Activated T-helper 17 cell treated with anti-CD3 and anti-CD28 coated beads, Interleukin-2, amount 50 U/mL, for 72 hours (primary cell): ENCODE measurements around the gene FNBP1. TPM values are rescaled to one million over a fixed set of nuclear protein-coding genes. Genes with fewer than 3 reads are reported as not detected.

Source experiments
- ATAC-seq: fragments of 150-1000 bp; cut with Tn5 transposase; replicated peaks from 2 replicates; pipeline ENCODE4 v1.10.0; 2021; ENCODE audit warnings: mild to moderate bottlenecking, moderate library complexity
- H3K27ac Mint-ChIP-seq: one replicate; pipeline ENCODE4 v1.8.0; 2022; ENCODE audit warnings: mixed read lengths
- H3K27me3 Mint-ChIP-seq: one replicate; pipeline ENCODE4 v1.8.0; 2022; ENCODE audit warnings: mixed read lengths
- H3K36me3 Mint-ChIP-seq: one replicate; pipeline ENCODE4 v1.8.0; 2022; ENCODE audit warnings: low read depth, mild to moderate bottlenecking, mixed read lengths
- H3K4me1 Mint-ChIP-seq: one replicate; pipeline ENCODE4 v1.8.0; 2022; ENCODE audit warnings: mixed read lengths
- H3K4me3 Mint-ChIP-seq: one replicate; pipeline ENCODE4 v1.8.0; 2022; ENCODE audit warnings: mild to moderate bottlenecking, mixed read lengths
- H3K9me3 Mint-ChIP-seq: one replicate; pipeline ENCODE4 v1.8.0; 2022; ENCODE audit warnings: mixed read lengths
- total RNA-seq, 2 donors: library from RNA; stranded (reverse); gene quantifications; one replicate each; pipeline ENCODE4 v1.2.3, GENCODE V29; 2022

Gene FNBP1
- total RNA-seq, 2 donors from 2014 or later = 173 to 492 TPM

- H3K4me1 Mint-ChIP-seq = peaks cover 31% of the 10 kb centered on the region
- H3K9me3 Mint-ChIP-seq = no peaks in the 10 kb centered on the region
- peak overlapping the region; percentile 71 for H3K4me3 Mint-ChIP-seq
- ATAC-seq = peak; percentile 45
- H3K27me3 Mint-ChIP-seq = no peaks in the 10 kb centered on the region
- H3K27ac Mint-ChIP-seq = peak overlapping the region; percentile 85
- H3K36me3 Mint-ChIP-seq = peaks cover 99% of the 10 kb centered on the region
These were observed 110.5 kb downstream of the FNBP1 start for GRCh38 chr9:129932303-129933151.

GRCh38 chr9:129930743-129931142 is 112.2 kb downstream of the FNBP1 start:
- peak overlapping the region; percentile 72 for H3K27ac Mint-ChIP-seq
- ATAC-seq = no peak
- H3K9me3 Mint-ChIP-seq = no peaks in the 10 kb centered on the region
- H3K36me3 Mint-ChIP-seq = peaks cover 99% of the 10 kb centered on the region
- peaks cover 31% of the 10 kb centered on the region for H3K4me1 Mint-ChIP-seq
- peak overlapping the region; percentile 39 for H3K4me3 Mint-ChIP-seq
- H3K27me3 Mint-ChIP-seq = no peaks in the 10 kb centered on the region

- no peaks in the 10 kb centered on the region for H3K9me3 Mint-ChIP-seq
- ATAC-seq = peak; percentile 59
- peaks cover 31% of the 10 kb centered on the region for H3K4me1 Mint-ChIP-seq
- H3K27ac Mint-ChIP-seq = peak overlapping the region; percentile 72
- peak overlapping the region; percentile 39 for H3K4me3 Mint-ChIP-seq
- no peaks in the 10 kb centered on the region for H3K27me3 Mint-ChIP-seq
- peaks cover 99% of the 10 kb centered on the region for H3K36me3 Mint-ChIP-seq
These were observed 113.4 kb downstream of the FNBP1 start for GRCh38 chr9:129929496-129930125.

- Mint-ChIP-seq H3K4me3 (no peak overlapping the region), H3K4me1 (peaks cover 22% of the 10 kb centered on the region), H3K9me3 (no peaks in the 10 kb centered on the region), H3K36me3 (peaks cover 100% of the 10 kb centered on the region), H3K27ac (no peak overlapping the region), H3K27me3 (no peaks in the 10 kb centered on the region)
- no peak for ATAC-seq
These were observed 119.4 kb downstream of the FNBP1 start for GRCh38 chr9:129923589-129923988.

- Mint-ChIP-seq H3K27me3 (no peaks in the 10 kb centered on the region), H3K4me1 (peaks cover 24% of the 10 kb centered on the region), H3K36me3 (peaks cover 100% of the 10 kb centered on the region), H3K4me3 (no peak overlapping the region), H3K27ac (peak overlapping the region; percentile 56), H3K9me3 (no peaks in the 10 kb centered on the region)
- ATAC-seq = no peak
These were observed 121.1 kb downstream of the FNBP1 start for GRCh38 chr9:129921905-129922304.

GRCh38 chr9:129919841-129920240 is 123.1 kb downstream of the FNBP1 start:
- H3K4me1 Mint-ChIP-seq = peaks cover 30% of the 10 kb centered on the region
- H3K27ac Mint-ChIP-seq = peak overlapping the region; percentile 73
- H3K4me3 Mint-ChIP-seq = peak overlapping the region; percentile 15
- no peak for ATAC-seq
- H3K9me3 Mint-ChIP-seq = no peaks in the 10 kb centered on the region
- H3K27me3 Mint-ChIP-seq = no peaks in the 10 kb centered on the region
- peaks cover 100% of the 10 kb centered on the region for H3K36me3 Mint-ChIP-seq

GRCh38 chr9:129919277-129919676 is 123.7 kb downstream of the FNBP1 start:
- Mint-ChIP-seq H3K4me3 (peak overlapping the region; percentile 15), H3K4me1 (peaks cover 30% of the 10 kb centered on the region), H3K9me3 (no peaks in the 10 kb centered on the region), H3K36me3 (peaks cover 97% of the 10 kb centered on the region), H3K27ac (peak overlapping the region; percentile 73), H3K27me3 (no peaks in the 10 kb centered on the region)
- no peak for ATAC-seq

GRCh38 chr9:129918296-129918950 is 124.6 kb downstream of the FNBP1 start:
- no peak for ATAC-seq
- H3K4me1 Mint-ChIP-seq = peaks cover 25% of the 10 kb centered on the region
- no peaks in the 10 kb centered on the region for H3K27me3 Mint-ChIP-seq
- peak overlapping the region; percentile 46 for H3K27ac Mint-ChIP-seq
- H3K36me3 Mint-ChIP-seq = peaks cover 97% of the 10 kb centered on the region
- no peak overlapping the region for H3K4me3 Mint-ChIP-seq
- H3K9me3 Mint-ChIP-seq = no peaks in the 10 kb centered on the region

- Mint-ChIP-seq H3K4me3 (no peak overlapping the region), H3K36me3 (peaks cover 97% of the 10 kb centered on the region), H3K27ac (no peak overlapping the region), H3K9me3 (no peaks in the 10 kb centered on the region), H3K27me3 (no peaks in the 10 kb centered on the region), H3K4me1 (peaks cover 16% of the 10 kb centered on the region)
- ATAC-seq = no peak
These were observed 126.3 kb downstream of the FNBP1 start for GRCh38 chr9:129916707-129917106.

GRCh38 chr9:129914051-129914450 is 128.9 kb downstream of the FNBP1 start:
- ATAC-seq = no peak
- no peaks in the 10 kb centered on the region for H3K9me3 Mint-ChIP-seq
- no peak overlapping the region for H3K27ac Mint-ChIP-seq
- H3K27me3 Mint-ChIP-seq = no peaks in the 10 kb centered on the region
- H3K4me3 Mint-ChIP-seq = no peak overlapping the region
- H3K4me1 Mint-ChIP-seq = peaks cover 18% of the 10 kb centered on the region
- peaks cover 97% of the 10 kb centered on the region for H3K36me3 Mint-ChIP-seq

GRCh38 chr9:129910628-129911567 is 132.1 kb downstream of the FNBP1 start:
- peak; percentile 72 for ATAC-seq
- peak overlapping the region; percentile 26 for H3K4me3 Mint-ChIP-seq
- H3K4me1 Mint-ChIP-seq = peaks cover 16% of the 10 kb centered on the region
- H3K36me3 Mint-ChIP-seq = peaks cover 97% of the 10 kb centered on the region
- H3K27me3 Mint-ChIP-seq = no peaks in the 10 kb centered on the region
- peak overlapping the region; percentile 83 for H3K27ac Mint-ChIP-seq
- no peaks in the 10 kb centered on the region for H3K9me3 Mint-ChIP-seq

GRCh38 chr9:129909851-129910250 is 133.1 kb downstream of the FNBP1 start:
- peak overlapping the region; percentile 83 for H3K27ac Mint-ChIP-seq
- H3K4me3 Mint-ChIP-seq = peak overlapping the region; percentile 19
- peaks cover 97% of the 10 kb centered on the region for H3K36me3 Mint-ChIP-seq
- H3K9me3 Mint-ChIP-seq = no peaks in the 10 kb centered on the region
- peaks cover 20% of the 10 kb centered on the region for H3K4me1 Mint-ChIP-seq
- no peak for ATAC-seq
- no peaks in the 10 kb centered on the region for H3K27me3 Mint-ChIP-seq

- no peak overlapping the region for H3K4me3 Mint-ChIP-seq
- peaks cover 30% of the 10 kb centered on the region for H3K4me1 Mint-ChIP-seq
- peaks cover 100% of the 10 kb centered on the region for H3K36me3 Mint-ChIP-seq
- no peak for ATAC-seq
- H3K27ac Mint-ChIP-seq = peak overlapping the region; percentile 83
- H3K27me3 Mint-ChIP-seq = no peaks in the 10 kb centered on the region
- no peaks in the 10 kb centered on the region for H3K9me3 Mint-ChIP-seq
These were observed 134.1 kb downstream of the FNBP1 start for GRCh38 chr9:129908906-129909305.

GRCh38 chr9:129907201-129907600 is 135.8 kb downstream of the FNBP1 start:
- Mint-ChIP-seq H3K27ac (peak overlapping the region; percentile 35), H3K4me3 (no peak overlapping the region), H3K9me3 (no peaks in the 10 kb centered on the region), H3K4me1 (peaks cover 31% of the 10 kb centered on the region), H3K27me3 (no peaks in the 10 kb centered on the region), H3K36me3 (peaks cover 100% of the 10 kb centered on the region)
- ATAC-seq = no peak
